ENCODE measurements around the gene KIF16B. TPM values are rescaled to one million over a fixed set of nuclear protein-coding genes. Genes with fewer than 3 reads are reported as not detected.

Gene KIF16B
- total RNA-seq, 1 experiment from 2014 or later, result 16.6 TPM

GRCh38 chr20:16551607-16552006 lies 21.6 kb downstream of the KIF16B start:
- Histone ChIP-seq H3K4me3 (ENCODE audit: low read depth in 2 of 2, low read length in 2 of 2) (no peak overlapping the region), H3K36me3 (ENCODE audit: control insufficient read depth, insufficient read depth, low read length) (no peaks in the 10 kb centered on the region), H3K9me3 (ENCODE audit: control insufficient read depth, insufficient read depth, low read depth, low read length) (no peaks in the 10 kb centered on the region), H3K27ac (ENCODE audit: low read length) (no peak overlapping the region), H3K4me1 (ENCODE audit: control insufficient read depth, insufficient read depth, low read length) (peaks cover 3% of the 10 kb centered on the region; the same call in 1 of the 2 replicates), H3K27me3 (ENCODE audit: control insufficient read depth, insufficient read depth, low read length) (no peaks in the 10 kb centered on the region)
- TF ChIP-seq TCF7L2 (IDR thresholded peaks at IDR 0.05; ENCODE audit: low read depth, low read length) (no peak), CTCF (IDR thresholded peaks at IDR 0.05) (no peak), POLR2AphosphoS5 (IDR thresholded peaks at IDR 0.05; ENCODE audit: low read depth, low read length) (no peak), SIN3A (IDR thresholded peaks at IDR 0.05; ENCODE audit: borderline replicate concordance, insufficient read depth, low read depth, low read length) (no peak)
- TF ChIP-seq, protein P1, sequence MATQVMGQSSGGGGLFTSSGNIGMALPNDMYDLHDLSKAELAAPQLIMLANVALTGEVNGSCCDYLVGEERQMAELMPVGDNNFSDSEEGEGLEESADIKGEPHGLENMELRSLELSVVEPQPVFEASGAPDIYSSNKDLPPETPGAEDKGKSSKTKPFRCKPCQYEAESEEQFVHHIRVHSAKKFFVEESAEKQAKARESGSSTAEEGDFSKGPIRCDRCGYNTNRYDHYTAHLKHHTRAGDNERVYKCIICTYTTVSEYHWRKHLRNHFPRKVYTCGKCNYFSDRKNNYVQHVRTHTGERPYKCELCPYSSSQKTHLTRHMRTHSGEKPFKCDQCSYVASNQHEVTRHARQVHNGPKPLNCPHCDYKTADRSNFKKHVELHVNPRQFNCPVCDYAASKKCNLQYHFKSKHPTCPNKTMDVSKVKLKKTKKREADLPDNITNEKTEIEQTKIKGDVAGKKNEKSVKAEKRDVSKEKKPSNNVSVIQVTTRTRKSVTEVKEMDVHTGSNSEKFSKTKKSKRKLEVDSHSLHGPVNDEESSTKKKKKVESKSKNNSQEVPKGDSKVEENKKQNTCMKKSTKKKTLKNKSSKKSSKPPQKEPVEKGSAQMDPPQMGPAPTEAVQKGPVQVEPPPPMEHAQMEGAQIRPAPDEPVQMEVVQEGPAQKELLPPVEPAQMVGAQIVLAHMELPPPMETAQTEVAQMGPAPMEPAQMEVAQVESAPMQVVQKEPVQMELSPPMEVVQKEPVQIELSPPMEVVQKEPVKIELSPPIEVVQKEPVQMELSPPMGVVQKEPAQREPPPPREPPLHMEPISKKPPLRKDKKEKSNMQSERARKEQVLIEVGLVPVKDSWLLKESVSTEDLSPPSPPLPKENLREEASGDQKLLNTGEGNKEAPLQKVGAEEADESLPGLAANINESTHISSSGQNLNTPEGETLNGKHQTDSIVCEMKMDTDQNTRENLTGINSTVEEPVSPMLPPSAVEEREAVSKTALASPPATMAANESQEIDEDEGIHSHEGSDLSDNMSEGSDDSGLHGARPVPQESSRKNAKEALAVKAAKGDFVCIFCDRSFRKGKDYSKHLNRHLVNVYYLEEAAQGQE (IDR thresholded peaks at IDR 0.05; ENCODE audit: insufficient read depth in 1 of 2, low read depth in 2 of 2, low read length in 1 of 2), result no peak
- no peak for ATAC-seq
- DNase-seq (ENCODE audit: low read depth, low spot score), result no peak
- BruUV-seq (replicated peaks), result no TSS peak
- intact Hi-C loops (cut with micrococcal nuclease; ENCODE audit: unreplicated experiment), result no loop called here
- in situ Hi-C loops (cut with HindIII; ENCODE audit: low pct_unique_long_range_greater_than_20kb, low sequenced_read_pairs), result no loop called here
- CTCF ChIA-PET, result no interaction called here
- POLR2A ChIA-PET, result interaction anchor here (0.5 kb wide), 1 partner anchor 1414 kb away, joined by 17 read pairs; no protein-coding TSS in a partner anchor

DNA sequence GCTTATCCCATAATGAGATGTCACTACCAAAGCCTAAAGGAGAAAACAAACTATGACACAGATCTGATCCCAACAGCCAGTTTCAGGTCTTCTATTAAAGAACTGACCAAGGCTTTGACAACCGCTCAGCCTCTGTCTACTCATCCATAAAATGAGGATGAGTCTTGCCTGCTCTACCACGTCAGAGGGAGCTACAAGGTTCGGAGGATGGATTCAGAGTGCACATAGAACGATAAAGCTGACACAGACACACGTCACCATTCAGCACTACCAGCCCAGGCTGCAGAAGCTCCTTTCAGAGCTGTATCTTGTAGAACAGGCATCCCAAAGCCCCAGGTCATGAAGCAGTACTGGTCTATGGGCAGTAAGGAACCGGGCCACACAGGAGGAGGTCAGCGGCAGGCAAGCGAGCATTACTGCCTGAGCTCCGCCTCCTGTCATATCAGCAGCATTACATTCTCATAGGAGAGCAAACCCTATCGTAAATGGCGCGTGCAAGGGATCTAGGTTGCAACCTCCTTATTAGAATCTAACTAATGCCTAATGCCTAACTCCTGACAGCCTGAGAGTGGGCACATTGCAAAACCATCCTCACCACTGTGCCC lies 25.1 kb downstream of the KIF16B start:
- no peaks in the 10 kb centered on the region for H3K27me3 ChIP-seq (ENCODE audit: control insufficient read depth, insufficient read depth, low read length)
- H3K36me3 ChIP-seq (ENCODE audit: control insufficient read depth, insufficient read depth, low read length), result no peaks in the 10 kb centered on the region
- intact Hi-C loops (cut with micrococcal nuclease; ENCODE audit: unreplicated experiment), result no loop called here
- ChIA-PET POLR2A (no interaction called here), CTCF (no interaction called here)
- no peak overlapping the region for H3K4me3 ChIP-seq (ENCODE audit: low read depth in 2 of 2, low read length in 2 of 2)
- no TSS peak for BruUV-seq (replicated peaks)
- no peaks in the 10 kb centered on the region for H3K9me3 ChIP-seq (ENCODE audit: control insufficient read depth, insufficient read depth, low read depth, low read length)
- DNase-seq (ENCODE audit: low read depth, low spot score) (no peak), ATAC-seq (no peak)
- H3K27ac ChIP-seq (ENCODE audit: low read length), result no peak overlapping the region
- in situ Hi-C loops (cut with HindIII; ENCODE audit: low pct_unique_long_range_greater_than_20kb, low sequenced_read_pairs), result no loop called here
- no peaks in the 10 kb centered on the region for H3K4me1 ChIP-seq (ENCODE audit: control insufficient read depth, insufficient read depth, low read length)
- TF ChIP-seq CTCF (IDR thresholded peaks at IDR 0.05) (no peak), TCF7L2 (IDR thresholded peaks at IDR 0.05; ENCODE audit: low read depth, low read length) (no peak), POLR2AphosphoS5 (IDR thresholded peaks at IDR 0.05; ENCODE audit: low read depth, low read length) (no peak), SIN3A (IDR thresholded peaks at IDR 0.05; ENCODE audit: borderline replicate concordance, insufficient read depth, low read depth, low read length) (no peak)
- TF ChIP-seq, protein P1 (IDR thresholded peaks at IDR 0.05; ENCODE audit: insufficient read depth in 1 of 2, low read depth in 2 of 2, low read length in 1 of 2), result no peak
